HL-60 (cell line): ENCODE results near the gene CDC42BPA.

Source experiments
- REST ChIP-seq: IDR thresholded peaks from 2 replicates; pipeline ENCODE4 v1.6.1; 2012; ENCODE audit warnings: low read depth; ENCODE audit not compliant: insufficient replicate concordance
- TF ChIP-seq, protein P1 (sequence below): IDR thresholded peaks from one replicate; pipeline ENCODE4 v1.5.1; 2011; ENCODE audit warnings: low read length, control low read depth, inconsistent platforms; ENCODE audit not compliant: insufficient read depth

- no peak for TF ChIP-seq REST
- TF ChIP-seq, protein P1, sequence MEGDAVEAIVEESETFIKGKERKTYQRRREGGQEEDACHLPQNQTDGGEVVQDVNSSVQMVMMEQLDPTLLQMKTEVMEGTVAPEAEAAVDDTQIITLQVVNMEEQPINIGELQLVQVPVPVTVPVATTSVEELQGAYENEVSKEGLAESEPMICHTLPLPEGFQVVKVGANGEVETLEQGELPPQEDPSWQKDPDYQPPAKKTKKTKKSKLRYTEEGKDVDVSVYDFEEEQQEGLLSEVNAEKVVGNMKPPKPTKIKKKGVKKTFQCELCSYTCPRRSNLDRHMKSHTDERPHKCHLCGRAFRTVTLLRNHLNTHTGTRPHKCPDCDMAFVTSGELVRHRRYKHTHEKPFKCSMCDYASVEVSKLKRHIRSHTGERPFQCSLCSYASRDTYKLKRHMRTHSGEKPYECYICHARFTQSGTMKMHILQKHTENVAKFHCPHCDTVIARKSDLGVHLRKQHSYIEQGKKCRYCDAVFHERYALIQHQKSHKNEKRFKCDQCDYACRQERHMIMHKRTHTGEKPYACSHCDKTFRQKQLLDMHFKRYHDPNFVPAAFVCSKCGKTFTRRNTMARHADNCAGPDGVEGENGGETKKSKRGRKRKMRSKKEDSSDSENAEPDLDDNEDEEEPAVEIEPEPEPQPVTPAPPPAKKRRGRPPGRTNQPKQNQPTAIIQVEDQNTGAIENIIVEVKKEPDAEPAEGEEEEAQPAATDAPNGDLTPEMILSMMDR, result no peak
These were observed 249.4 kb downstream of the CDC42BPA start for GRCh38 chr1:227068883-227069282.
